ENCODE measurements around the gene GABPB2.

Gene GABPB2

GRCh38 chr1:151165738-151166504, 95.4 kb downstream of the GABPB2 start, which contains the start of the genes LYSMD1 and SCNM1:
Gene LYSMD1 (minus strand): TSS chr1:151165902. CDS start chr1:151165258, 644 bp downstream.
Gene SCNM1 (plus strand): TSS chr1:151166144. CDS start chr1:151166153, 9 bp downstream.
- in situ Hi-C loops (cut with MboI; ENCODE audit: low sequenced_read_pairs, unreplicated experiment) = no loop called here
- TF ChIP-seq CTCF (IDR thresholded peaks at IDR 0.05; ENCODE audit: borderline replicate concordance, control extremely low read depth, extremely low read depth, insufficient read depth, missing control alignments) = no peak
- DNase-seq (ENCODE audit: low spot score) = peak; percentile 92

- no peak for TF ChIP-seq CTCF (IDR thresholded peaks at IDR 0.05; ENCODE audit: borderline replicate concordance, control extremely low read depth, extremely low read depth, insufficient read depth, missing control alignments)
- in situ Hi-C loops (cut with MboI; ENCODE audit: low sequenced_read_pairs, unreplicated experiment) = no loop called here
- no peak for DNase-seq (ENCODE audit: low spot score)
Measured at GRCh38 chr1:151166505-151166956, 96.0 kb downstream of the GABPB2 start.

- no peak for TF ChIP-seq CTCF (IDR thresholded peaks at IDR 0.05; ENCODE audit: borderline replicate concordance, control extremely low read depth, extremely low read depth, insufficient read depth, missing control alignments)
- no peak for DNase-seq (ENCODE audit: low spot score)
- in situ Hi-C loops (cut with MboI; ENCODE audit: low sequenced_read_pairs, unreplicated experiment) = no loop called here
Measured at GRCh38 chr1:151167116-151167515, 96.6 kb downstream of the GABPB2 start.

- DNase-seq (ENCODE audit: low spot score) = no peak
- TF ChIP-seq CTCF (IDR thresholded peaks at IDR 0.05; ENCODE audit: borderline replicate concordance, control extremely low read depth, extremely low read depth, insufficient read depth, missing control alignments) = no peak
- in situ Hi-C loops (cut with MboI; ENCODE audit: low sequenced_read_pairs, unreplicated experiment) = no loop called here
Measured at GRCh38 chr1:151171190-151171589, 100.6 kb downstream of the GABPB2 start.
